HepG2 (cell line): Measurements from ENCODE around the gene OR1F1. TPM values are rescaled to one million over a fixed set of nuclear protein-coding genes. Genes with fewer than 3 reads are reported as not detected.

Source experiments
- AFF4 ChIP-seq: sonication (generic); formaldehyde crosslinking; IDR thresholded peaks from 2 replicates; pipeline ENCODE4 v1.4.0; 2020; ENCODE audit warnings: missing genetic modification reagents
- CBFB ChIP-seq: sonication (generic); formaldehyde crosslinking; IDR thresholded peaks from 2 replicates; pipeline ENCODE4 v1.4.0; 2020; ENCODE audit warnings: missing genetic modification reagents
- ETV6 ChIP-seq: sonication (generic); formaldehyde crosslinking; conservative IDR thresholded peaks from 2 replicates; pipeline ENCODE4 v1.4.0; 2020; ENCODE audit warnings: missing genetic modification reagents
- FOXO1 ChIP-seq: sonication (generic); formaldehyde crosslinking; IDR thresholded peaks from 2 replicates; pipeline ENCODE4 v1.4.0; 2020; ENCODE audit warnings: missing genetic modification reagents
- GLMP ChIP-seq: sonication (generic); formaldehyde crosslinking; IDR thresholded peaks from 2 replicates; pipeline ENCODE4 v1.9.0; 2021; ENCODE audit warnings: missing genetic modification reagents, mild to moderate bottlenecking, borderline replicate concordance
- GMEB1 ChIP-seq: sonication (generic); formaldehyde crosslinking; IDR thresholded peaks from 2 replicates; pipeline ENCODE4 v1.5.1; 2020; ENCODE audit warnings: missing genetic modification reagents, mild to moderate bottlenecking, borderline replicate concordance
- GPBP1L1 ChIP-seq: sonication (generic); formaldehyde crosslinking; IDR thresholded peaks from 2 replicates; pipeline ENCODE4 v1.5.0; 2020; ENCODE audit warnings: mild to moderate bottlenecking, missing genetic modification reagents
- MYC ChIP-seq: sonication (generic); formaldehyde crosslinking; IDR thresholded peaks from 2 replicates; pipeline ENCODE4 v1.9.0; 2021; ENCODE audit warnings: missing genetic modification reagents, borderline replicate concordance
- RARG ChIP-seq: sonication (generic); formaldehyde crosslinking; IDR thresholded peaks from 2 replicates; pipeline ENCODE4 v1.4.0; 2020; ENCODE audit warnings: low read depth, mild to moderate bottlenecking, missing genetic modification reagents
- SMARCE1 ChIP-seq: fragments of 450-650 bp; IDR thresholded peaks from 2 replicates; pipeline ENCODE4 v1.6.1; 2017; ENCODE audit warnings: borderline replicate concordance
- SRSF1 ChIP-seq: fragments of 200-400 bp; formaldehyde crosslinking; optimal IDR thresholded peaks from 2 replicates; pipeline ENCODE3; 2017; ENCODE audit warnings: mild to moderate bottlenecking, low read depth, low read length, moderate library complexity
- YEATS4 ChIP-seq: sonication (generic); formaldehyde crosslinking; IDR thresholded peaks from 2 replicates; pipeline ENCODE4 v1.4.0; 2020; ENCODE audit warnings: missing genetic modification reagents, borderline replicate concordance
- ZBTB38 ChIP-seq: sonication (generic); formaldehyde crosslinking; IDR thresholded peaks from 2 replicates; pipeline ENCODE4 v1.5.1; 2020; ENCODE audit warnings: mild to moderate bottlenecking, missing genetic modification reagents
- ZNF280D ChIP-seq: sonication (generic); formaldehyde crosslinking; IDR thresholded peaks from 2 replicates; pipeline ENCODE4 v1.5.1; 2020; ENCODE audit warnings: mild to moderate bottlenecking, missing genetic modification reagents
- ZNF614 ChIP-seq: IDR thresholded peaks from 2 replicates; pipeline ENCODE4 v1.6.1; 2018; ENCODE audit warnings: missing biosample characterization, missing genetic modification reagents, inconsistent platforms, borderline replicate concordance
- ZNF772 ChIP-seq: sonication (generic); formaldehyde crosslinking; IDR thresholded peaks from 2 replicates; pipeline ENCODE4 v1.5.0; 2020; ENCODE audit warnings: mild to moderate bottlenecking, missing genetic modification reagents
- ZNF878 ChIP-seq: sonication (generic); formaldehyde crosslinking; IDR thresholded peaks from 2 replicates; pipeline ENCODE4 v1.8.1; 2023; ENCODE audit warnings: mild to moderate bottlenecking, missing genetic modification reagents, moderate library complexity
- polyA plus RNA-seq, 8 experiments: library from polyadenylated mRNA; depleted of rRNA in 3 of 8; stranded (reverse) in 7 of 8; unstranded in 1 of 8; fragments of >200 nt; fragmentation: Illumina TruSeq in 4 of 8; extraction: Trizol in 4 of 8; gene quantifications; 2 replicates each; pipeline versions ENCODE4 v1.2.1 to v1.2.3, GENCODE V29; 2011 to 2016; ENCODE audit warnings: low read depth in 4 of 8, missing spikeins in 1 of 8, mixed read lengths in 1 of 8; ENCODE audit not compliant: insufficient read depth in 1 of 8
- total RNA-seq, 5 experiments: library from RNA; depleted of rRNA; stranded (reverse); fragments of >200 nt; fragmentation: Illumina TruSeq; extraction: Trizol; gene quantifications; 2 replicates each; pipeline ENCODE4 v1.2.3, GENCODE V29; 2016; ENCODE audit warnings: low read depth in 1 of 5

Gene OR1F1
- total and polyA plus RNA-seq, 2 of the 13 experiments (the other 11 are each of a cell fraction or from before 2014, with no cell fraction given) = 0.90 TPM; not detected in 1

- TF ChIP-seq GMEB1 (CRISPR knock-in tag) = peak; percentile 50; the same call in 1 of the 2 replicates
- no peak for TF ChIP-seq SMARCE1
- TF ChIP-seq ZNF280D (CRISPR knock-in tag) = peak; percentile 76; the same call in 1 of the 2 replicates
- no peak for TF ChIP-seq FOXO1 (CRISPR knock-in tag)
- TF ChIP-seq SRSF1 = no peak
- no peak for TF ChIP-seq RARG (CRISPR knock-in tag)
- TF ChIP-seq AFF4 (CRISPR knock-in tag) = no peak
- no peak; the same call in 1 of the 2 replicates for TF ChIP-seq ETV6 (CRISPR knock-in tag)
- 0 out of 2 replicates have a peak, but pooled peaks have one; percentile 50 for TF ChIP-seq ZNF614 (CRISPR knock-in tag)
- no peak for TF ChIP-seq CBFB
- TF ChIP-seq YEATS4 (CRISPR knock-in tag) = peak; percentile 55; the same call in 1 of the 2 replicates
- no peak for TF ChIP-seq GLMP (CRISPR knock-in tag)
- no peak for TF ChIP-seq GPBP1L1 (CRISPR knock-in tag)
- TF ChIP-seq MYC (CRISPR knock-in tag) = peak; percentile 56; the same call in 1 of the 2 replicates
- TF ChIP-seq ZNF878 (CRISPR knock-in tag) = 0 out of 2 replicates have a peak, but pooled peaks have one; percentile 2
- peak; percentile 87 for TF ChIP-seq ZNF772 (CRISPR knock-in tag)
- peak; percentile 40; the same call in 1 of the 2 replicates for TF ChIP-seq ZBTB38 (CRISPR knock-in tag)
Measured at GRCh38 chr16:3182608-3183444, 5.2 kb upstream of the OR1F1 start (continued).
